ENCODE measurements around the gene NGDN.

- no peak for TF ChIP-seq POLR2A (IDR thresholded peaks at IDR 0.05; ENCODE audit: borderline replicate concordance, extremely low read depth, insufficient read depth, insufficient read length)
- TF ChIP-seq CBX3 (IDR thresholded peaks at IDR 0.05; ENCODE audit: low read depth) = no peak
- no peak for TF ChIP-seq MAX (IDR thresholded peaks at IDR 0.05)
- TF ChIP-seq EZH2 (IDR thresholded peaks at IDR 0.05) = no peak
- TF ChIP-seq CTCF (IDR thresholded peaks at IDR 0.05 in 2 of 3, conservative IDR thresholded peaks at IDR 0.05 in 1 of 3; ENCODE audit: borderline replicate concordance in 1 of 3, insufficient read depth in 1 of 3, low read depth in 2 of 3, low read length in 2 of 3) = no peak
- no peak for TF ChIP-seq YY1 (IDR thresholded peaks at IDR 0.05; ENCODE audit: extremely low read depth, insufficient replicate concordance, low read depth, low read length)
- TF ChIP-seq POLR2AphosphoS5 (IDR thresholded peaks at IDR 0.05; ENCODE audit: low read depth, low read length) = no peak
- no peak for TF ChIP-seq ELF1 (IDR thresholded peaks at IDR 0.05; ENCODE audit: borderline replicate concordance, low read depth)
- TF ChIP-seq SRF (IDR thresholded peaks at IDR 0.05; ENCODE audit: low read depth) = no peak
- no peak for TF ChIP-seq RAD21 (IDR thresholded peaks at IDR 0.05; ENCODE audit: low read depth)
- TF ChIP-seq CEBPB (IDR thresholded peaks at IDR 0.05; ENCODE audit: low read depth) = no peak
- no peak for TF ChIP-seq EZH2phosphoT487 (IDR thresholded peaks at IDR 0.05; ENCODE audit: borderline replicate concordance)
- TF ChIP-seq, protein P1, sequence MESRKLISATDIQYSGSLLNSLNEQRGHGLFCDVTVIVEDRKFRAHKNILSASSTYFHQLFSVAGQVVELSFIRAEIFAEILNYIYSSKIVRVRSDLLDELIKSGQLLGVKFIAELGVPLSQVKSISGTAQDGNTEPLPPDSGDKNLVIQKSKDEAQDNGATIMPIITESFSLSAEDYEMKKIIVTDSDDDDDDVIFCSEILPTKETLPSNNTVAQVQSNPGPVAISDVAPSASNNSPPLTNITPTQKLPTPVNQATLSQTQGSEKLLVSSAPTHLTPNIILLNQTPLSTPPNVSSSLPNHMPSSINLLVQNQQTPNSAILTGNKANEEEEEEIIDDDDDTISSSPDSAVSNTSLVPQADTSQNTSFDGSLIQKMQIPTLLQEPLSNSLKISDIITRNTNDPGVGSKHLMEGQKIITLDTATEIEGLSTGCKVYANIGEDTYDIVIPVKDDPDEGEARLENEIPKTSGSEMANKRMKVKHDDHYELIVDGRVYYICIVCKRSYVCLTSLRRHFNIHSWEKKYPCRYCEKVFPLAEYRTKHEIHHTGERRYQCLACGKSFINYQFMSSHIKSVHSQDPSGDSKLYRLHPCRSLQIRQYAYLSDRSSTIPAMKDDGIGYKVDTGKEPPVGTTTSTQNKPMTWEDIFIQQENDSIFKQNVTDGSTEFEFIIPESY (IDR thresholded peaks at IDR 0.05; ENCODE audit: extremely low read depth, insufficient replicate concordance, low read length) = no peak
These were observed 788 bp upstream of the NGDN start for GRCh38 chr14:23468704-23469126.

Measured in HCT116 (cell line).